Measurements from ENCODE around the gene STRN3.
"Not testable (repeated sequence)": the region's sequence is repeated elsewhere in the genome, so short reads cannot be mapped to it uniquely, and the experiment has no call there.

Gene STRN3

DNA sequence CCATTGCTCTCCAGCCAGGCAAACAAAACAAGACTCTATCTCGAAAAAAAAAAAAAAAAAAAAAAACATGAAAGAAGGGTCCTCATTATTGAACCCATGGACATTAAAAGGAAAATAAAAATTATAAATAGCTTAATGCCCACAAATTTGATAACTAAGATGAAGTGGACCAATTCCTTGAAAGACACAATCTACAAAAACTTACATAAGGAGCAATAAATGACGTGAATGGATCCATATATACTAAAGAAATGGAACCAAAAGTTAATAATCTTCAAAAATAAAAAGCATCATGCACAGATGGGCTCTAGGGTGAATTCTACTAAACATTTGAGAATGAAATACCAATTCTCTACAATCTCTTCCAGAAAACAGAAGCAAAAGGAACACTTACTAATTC is 48.4 kb downstream of the STRN3 start:
- Histone ChIP-seq H3K9me3 (ENCODE audit: low read depth, low read length) (no peaks in the 10 kb centered on the region), H3K4me3 (no peak overlapping the region), H3K9ac (ENCODE audit: insufficient read length) (no peak overlapping the region), H3K27ac (no peak overlapping the region), H3K36me3 (ENCODE audit: insufficient read depth, low read length) (no peaks in the 10 kb centered on the region; the same call in 1 of the 2 replicates)
- no peak for DNase-seq (ENCODE audit: low read depth, low spot score)
- TF ChIP-seq POLR2AphosphoS5 (IDR thresholded peaks at IDR 0.05; ENCODE audit: borderline replicate concordance, low read depth, low read length) (no peak), FOXP2 (optimal IDR thresholded peaks at IDR 0.05; ENCODE audit: control extremely low read depth, extremely low read length, insufficient read depth) (no peak), EZH2 (IDR thresholded peaks at IDR 0.05) (no peak)

DNA sequence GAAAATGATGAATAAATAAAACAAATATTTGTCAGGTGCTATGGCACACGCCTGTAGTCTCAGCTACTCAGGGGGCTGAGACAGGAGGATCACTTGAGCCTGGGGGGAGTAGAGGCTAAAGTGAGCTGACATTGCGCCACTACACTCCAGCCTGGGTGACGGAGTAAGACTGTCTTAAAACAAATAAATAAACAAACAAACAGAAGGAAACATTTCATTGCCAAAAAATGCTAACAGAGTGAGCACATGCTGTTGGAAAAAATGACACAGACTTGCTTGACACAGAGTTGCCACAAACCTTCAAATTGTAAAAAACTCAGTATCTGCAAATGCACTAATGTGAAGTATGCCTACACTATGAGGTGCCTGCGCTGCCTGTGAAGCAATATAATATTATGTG is 51.6 kb downstream of the STRN3 start:
- Histone ChIP-seq H3K27ac (no peak overlapping the region), H3K36me3 (ENCODE audit: insufficient read depth, low read length) (no peaks in the 10 kb centered on the region; the same call in 1 of the 2 replicates), H3K9me3 (ENCODE audit: low read depth, low read length) (no peaks in the 10 kb centered on the region), H3K4me3 (no peak overlapping the region), H3K9ac (ENCODE audit: insufficient read length) (no peak overlapping the region)
- TF ChIP-seq EZH2 (IDR thresholded peaks at IDR 0.05): no peak
- TF ChIP-seq FOXP2 (optimal IDR thresholded peaks at IDR 0.05; ENCODE audit: control extremely low read depth, extremely low read length, insufficient read depth): no peak
- no peak for TF ChIP-seq POLR2AphosphoS5 (IDR thresholded peaks at IDR 0.05; ENCODE audit: borderline replicate concordance, low read depth, low read length)
- DNase-seq (ENCODE audit: low read depth, low spot score): no peak

DNA sequence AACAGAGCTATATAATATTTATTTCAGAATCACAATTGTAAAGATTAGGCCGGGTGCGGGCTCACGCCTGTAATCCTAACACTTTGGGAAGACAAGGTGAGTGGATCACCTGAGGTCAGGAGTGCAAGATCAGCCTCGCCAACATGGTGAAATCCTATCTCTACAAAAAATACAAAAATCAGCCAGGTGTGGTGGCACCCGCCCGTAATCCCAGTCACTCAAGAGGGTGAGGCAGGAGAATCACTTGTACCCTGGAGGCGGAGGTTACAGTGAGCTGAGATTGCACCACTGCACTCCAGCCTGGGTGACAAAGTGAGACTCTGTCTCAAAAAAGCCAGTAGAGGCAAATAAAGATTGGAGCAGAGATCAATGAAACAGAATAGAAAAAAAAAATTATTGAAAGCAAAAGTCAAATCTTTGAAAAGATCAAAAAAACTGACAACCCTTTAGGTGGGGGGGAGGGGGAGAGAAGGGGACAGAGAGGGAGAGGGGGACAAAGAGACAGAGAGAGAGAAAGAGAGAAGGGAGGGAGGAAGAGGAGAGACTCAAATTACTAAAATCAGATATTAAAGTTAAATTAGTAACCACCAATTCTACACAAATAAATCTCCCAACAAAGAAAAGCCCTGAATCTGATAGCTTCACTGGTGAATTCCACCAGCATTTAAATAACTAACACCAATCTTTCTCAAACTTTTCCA is 53.1 kb downstream of the STRN3 start:
- no peak for TF ChIP-seq EZH2 (IDR thresholded peaks at IDR 0.05)
- TF ChIP-seq POLR2AphosphoS5 (IDR thresholded peaks at IDR 0.05; ENCODE audit: borderline replicate concordance, low read depth, low read length): no peak
- no peak for TF ChIP-seq FOXP2 (optimal IDR thresholded peaks at IDR 0.05; ENCODE audit: control extremely low read depth, extremely low read length, insufficient read depth)
- H3K9ac ChIP-seq (ENCODE audit: insufficient read length): no peak overlapping the region
- H3K4me3 ChIP-seq: no peak overlapping the region
- no peak overlapping the region for H3K27ac ChIP-seq
- no peak for DNase-seq (ENCODE audit: low read depth, low spot score)
- no peaks in the 10 kb centered on the region; the same call in 1 of the 2 replicates for H3K36me3 ChIP-seq (ENCODE audit: insufficient read depth, low read length)
- H3K9me3 ChIP-seq (ENCODE audit: low read depth, low read length): no peaks in the 10 kb centered on the region

GRCh38 chr14:30972036-30972732 is 54.0 kb downstream of the STRN3 start:
- DNase-seq (ENCODE audit: low read depth, low spot score); H3K27ac ChIP-seq; H3K9me3 ChIP-seq (ENCODE audit: low read depth, low read length); H3K9ac ChIP-seq (ENCODE audit: insufficient read length); H3K36me3 ChIP-seq (ENCODE audit: insufficient read depth, low read length); H3K4me3 ChIP-seq: not testable (repeated sequence)

DNA sequence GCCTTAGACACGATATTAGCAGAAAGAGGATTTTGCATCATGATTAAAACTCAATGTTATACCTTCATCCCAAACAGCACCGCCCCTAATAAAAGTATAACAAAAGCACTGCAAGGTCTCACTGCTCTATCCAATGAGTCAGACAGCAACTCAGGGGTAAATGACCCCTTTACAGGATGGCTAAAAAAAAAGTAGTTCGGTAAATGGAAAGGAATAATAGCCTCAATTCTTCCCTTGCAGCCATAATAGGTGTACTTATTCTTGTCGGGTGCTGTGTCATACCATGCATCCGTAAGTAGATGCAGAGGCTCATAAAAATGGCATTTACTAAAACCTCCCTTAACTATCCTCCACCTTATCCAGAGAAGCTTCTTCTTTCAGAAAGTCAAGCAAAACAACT is 54.6 kb downstream of the STRN3 start:
- Histone ChIP-seq H3K36me3 (ENCODE audit: insufficient read depth, low read length) (peaks cover 3% of the 10 kb centered on the region; the same call in 1 of the 2 replicates), H3K4me3 (no peak overlapping the region), H3K9me3 (ENCODE audit: low read depth, low read length) (no peaks in the 10 kb centered on the region), H3K27ac (no peak overlapping the region), H3K9ac (ENCODE audit: insufficient read length) (no peak overlapping the region)
- no peak for TF ChIP-seq FOXP2 (optimal IDR thresholded peaks at IDR 0.05; ENCODE audit: control extremely low read depth, extremely low read length, insufficient read depth)
- no peak for TF ChIP-seq POLR2AphosphoS5 (IDR thresholded peaks at IDR 0.05; ENCODE audit: borderline replicate concordance, low read depth, low read length)
- no peak for DNase-seq (ENCODE audit: low read depth, low spot score)

DNA sequence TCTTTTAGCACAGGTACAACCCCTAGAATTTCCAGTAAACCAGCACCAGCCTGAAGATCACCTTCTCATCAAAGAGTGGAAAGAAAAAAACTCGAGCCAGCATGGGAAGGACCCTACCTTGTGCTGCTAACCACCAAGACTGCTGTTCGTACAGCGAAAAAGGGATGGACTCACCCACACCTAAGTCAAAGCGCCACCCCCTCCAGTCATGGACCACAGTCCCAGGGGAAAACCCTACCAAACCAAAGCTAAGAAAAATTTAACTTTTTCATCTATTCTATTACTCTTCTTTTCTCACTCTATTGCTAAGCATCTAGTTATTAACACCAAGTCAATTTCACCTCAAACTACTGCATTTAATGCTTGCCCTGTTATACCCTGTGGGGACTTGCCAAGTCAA is 56.4 kb downstream of the STRN3 start:
- H3K9me3 ChIP-seq (ENCODE audit: low read depth, low read length); DNase-seq (ENCODE audit: low read depth, low spot score); H3K27ac ChIP-seq; H3K9ac ChIP-seq (ENCODE audit: insufficient read length); H3K4me3 ChIP-seq: not testable (repeated sequence)
- peaks cover 12% of the 10 kb centered on the region; the same call in 1 of the 2 replicates for H3K36me3 ChIP-seq (ENCODE audit: insufficient read depth, low read length)

DNA sequence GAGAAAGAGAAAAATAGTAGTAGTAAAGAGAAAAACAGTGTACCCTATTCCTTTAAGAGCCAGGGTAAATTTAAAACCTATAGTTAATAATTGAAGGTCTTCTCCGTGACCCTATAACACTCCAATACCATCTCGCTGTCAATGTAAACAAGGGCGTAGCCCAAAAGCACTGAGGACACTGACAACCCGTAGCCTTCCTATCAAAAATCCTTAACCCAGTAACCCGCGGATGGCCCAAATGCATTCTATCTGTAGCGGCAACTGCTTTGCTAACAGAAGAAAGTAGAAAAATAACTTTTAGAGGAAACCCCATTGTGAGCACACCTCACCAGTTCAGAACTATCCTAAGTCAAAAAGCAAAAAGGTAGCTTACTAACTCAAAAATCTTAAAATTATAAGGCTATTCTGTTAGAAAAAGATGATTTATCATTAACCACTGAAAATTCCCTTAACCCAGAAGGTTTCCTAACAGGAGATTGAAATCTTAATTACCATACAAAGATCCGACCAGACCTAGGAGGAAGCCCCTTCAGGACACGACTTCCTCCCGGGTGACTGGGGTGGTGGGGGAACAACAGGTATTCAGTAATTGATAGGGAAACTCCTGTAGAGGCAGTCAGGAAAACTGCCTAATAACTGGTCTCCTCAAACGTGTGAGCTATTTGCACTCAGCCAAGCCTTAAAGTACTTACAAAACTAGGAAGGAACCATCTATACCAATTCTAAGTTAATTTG is 58.6 kb downstream of the STRN3 start:
- H3K9ac ChIP-seq (ENCODE audit: insufficient read length); H3K4me3 ChIP-seq; H3K27ac ChIP-seq; DNase-seq (ENCODE audit: low read depth, low spot score); H3K9me3 ChIP-seq (ENCODE audit: low read depth, low read length): not testable (repeated sequence)
- peaks cover 22% of the 10 kb centered on the region; the same call in 1 of the 2 replicates for H3K36me3 ChIP-seq (ENCODE audit: insufficient read depth, low read length)

GRCh38 chr14:30966415-30967363 is 59.5 kb downstream of the STRN3 start:
- Histone ChIP-seq H3K9me3 (ENCODE audit: low read depth, low read length) (no peaks in the 10 kb centered on the region), H3K4me3 (no peak overlapping the region), H3K9ac (ENCODE audit: insufficient read length) (no peak overlapping the region), H3K27ac (no peak overlapping the region), H3K36me3 (ENCODE audit: insufficient read depth, low read length) (peaks cover 22% of the 10 kb centered on the region; the same call in 1 of the 2 replicates)
- TF ChIP-seq FOXP2 (optimal IDR thresholded peaks at IDR 0.05; ENCODE audit: control extremely low read depth, extremely low read length, insufficient read depth) (no peak), EZH2 (IDR thresholded peaks at IDR 0.05) (no peak), POLR2AphosphoS5 (IDR thresholded peaks at IDR 0.05; ENCODE audit: borderline replicate concordance, low read depth, low read length) (no peak)
- DNase-seq (ENCODE audit: low read depth, low spot score): no peak

GRCh38 chr14:30965861-30966260 is 60.3 kb downstream of the STRN3 start:
- not testable (repeated sequence) for DNase-seq (ENCODE audit: low read depth, low spot score); H3K9me3 ChIP-seq (ENCODE audit: low read depth, low read length); H3K27ac ChIP-seq; H3K9ac ChIP-seq (ENCODE audit: insufficient read length); H3K4me3 ChIP-seq
- peaks cover 22% of the 10 kb centered on the region; the same call in 1 of the 2 replicates for H3K36me3 ChIP-seq (ENCODE audit: insufficient read depth, low read length)

GRCh38 chr14:30962537-30962936 is 63.6 kb downstream of the STRN3 start:
- H3K36me3 ChIP-seq (ENCODE audit: insufficient read depth, low read length): peaks cover 22% of the 10 kb centered on the region; the same call in 1 of the 2 replicates
- not testable (repeated sequence) for H3K4me3 ChIP-seq; H3K9me3 ChIP-seq (ENCODE audit: low read depth, low read length); H3K9ac ChIP-seq (ENCODE audit: insufficient read length); DNase-seq (ENCODE audit: low read depth, low spot score); H3K27ac ChIP-seq
